Adrenal gland (tissue), 12 donors: ENCODE measurements around the gene PMP22. TPM values are rescaled to one million over a fixed set of nuclear protein-coding genes. Genes with fewer than 3 reads are reported as not detected.

Source experiments
- DNase-seq, 7 donors: peaks; one replicate each; pipeline ENCODE4 v3.0.0-alpha.2; 2019 to 2020
- H3K27ac ChIP-seq, 5 donors: fragments of 200-600 bp; sonication (generic) in 4 of 5; 1 replicate in 3 of 5; 2 replicates in 2 of 5; pipeline versions ENCODE4 v1.5.1 to v1.8.0; 2016 to 2020; ENCODE audit warnings: mild to moderate bottlenecking in 1 of 5
- H3K27me3 ChIP-seq: fragments of 200-600 bp; 2 replicates; pipeline ENCODE4 v1.8.0; 2021
- H3K36me3 ChIP-seq, 2 donors: fragments of 200-600 bp; replicated peaks in 1 of 2; 1 replicate in 1 of 2; 2 replicates in 1 of 2; pipeline versions ENCODE4 v1.5.1 to v1.8.0; 2018 to 2022
- H3K4me1 ChIP-seq, 2 donors: fragments of 200-600 bp; replicated peaks in 1 of 2; 1 replicate in 1 of 2; 2 replicates in 1 of 2; pipeline versions ENCODE4 v1.5.1 to v1.8.0; 2018 to 2021
- H3K4me3 ChIP-seq, 4 donors: fragments of 200-600 bp; sonication (generic) in 3 of 4; one replicate each; pipeline ENCODE4 v1.5.1; 2016 to 2018
- H3K9me3 ChIP-seq, 3 donors: fragments of 200-600 bp; sonication (generic) in 1 of 3; replicated peaks in 1 of 3; 1 replicate in 2 of 3; 2 replicates in 1 of 3; pipeline versions ENCODE4 v1.5.1 to v1.8.0; 2016 to 2021
- POLR2A ChIP-seq, 2 donors: fragments of 450-650 bp; IDR thresholded peaks; one replicate each; pipeline ENCODE4 v1.6.1; 2017; ENCODE audit warnings: antibody characterized with exemption in 2 of 2, mild to moderate bottlenecking in 2 of 2, moderate library complexity in 1 of 2
- WGBS, 4 donors: extraction: QIAGEN DNeasy Blood & Tissue Kit in 2 of 4; methylation state at CpG; one replicate each; pipeline versions ENCODE4 v1.1.5 to v1.1.7; 2013 to 2017; 5-methylcytosine and 5-hydroxymethylcytosine counted together
- intact Hi-C, 2 donors: fragments of 100-400 bp; cut with DNase I; formaldehyde crosslinking; loops; one replicate each; pipeline versions ENCODE4 v1.14.1 to v1.15.0; 2022 to 2023
- polyA plus RNA-seq, 3 donors: library from polyadenylated mRNA; stranded (reverse); fragments of 200-250 nt in 2 of 3; fragments of 350-450 nt in 1 of 3; fragmentation: Illumina TruSeq in 1 of 3; extraction: RNeasy Lipid Tissue Mini Kit (QIAGEN cat#74804) in 1 of 3; gene quantifications; one replicate each; pipeline ENCODE4 v1.2.3, GENCODE V29; 2013 to 2014
- total RNA-seq, 9 donors: library from RNA; depleted of rRNA in 4 of 9; stranded (reverse); fragments of >200 nt in 4 of 9; fragments of 120-200 nt in 1 of 9; fragmentation: NEBNext Ultra II Directional in 1 of 9; extraction: Animal tissue kit (Norgen Biotek cat#: 25700) in 1 of 9; gene quantifications; one replicate each; pipeline versions ENCODE4 v1.1.0 to v1.2.4, GENCODE V29; 2013 to 2023
- TF ChIP-seq, protein P1 (sequence below), 6 experiments: fragments of 450-650 bp in 4 of 6; fragments of 200-600 bp in 2 of 6; sonication (generic) in 1 of 6; IDR thresholded peaks; 1 replicate in 5 of 6; 2 replicates in 1 of 6; pipeline versions ENCODE4 v1.5.1 to v1.8.0; 2016 to 2021; ENCODE audit warnings: antibody characterized with exemption in 6 of 6, mild to moderate bottlenecking in 2 of 6, moderate library complexity in 1 of 6
- donor health status: healthy with polysubstance abuse.
- donor health status: Bipolar disorder and iron deficiency.
- donor health status: DM: yes; HTN: yes; CAD: no.
- donor health status: DM: no; HTN: no; CAD: no.
- donor health status: DM: no; HTN: no; CAD: no.
- donor health status: DM: yes; HTN: yes; CAD: no.

PMP22 gene
- total and polyA plus RNA-seq, 12 donors: 17.1 to 142 (median 71.4) TPM

DNA sequence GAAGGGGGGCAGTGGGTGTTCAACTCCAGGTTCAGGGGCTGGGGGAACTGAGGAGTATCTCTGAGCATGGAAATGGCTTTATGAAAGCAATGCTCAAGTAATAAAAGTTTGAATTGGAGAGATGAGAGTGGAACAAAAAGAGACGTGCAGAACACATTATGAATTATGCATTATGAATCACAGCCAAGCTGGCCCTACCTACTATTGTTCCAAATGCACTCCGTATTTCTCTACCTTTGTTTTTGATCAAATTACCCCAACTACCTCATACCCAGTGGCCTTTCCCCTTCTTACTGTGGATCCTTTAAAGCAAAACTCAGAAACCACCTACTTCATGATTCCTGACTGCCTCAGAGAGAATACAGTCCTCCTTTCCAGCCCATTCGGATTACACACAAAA is 38.1 kb upstream of the PMP22 start:
- TF ChIP-seq, protein P1, sequence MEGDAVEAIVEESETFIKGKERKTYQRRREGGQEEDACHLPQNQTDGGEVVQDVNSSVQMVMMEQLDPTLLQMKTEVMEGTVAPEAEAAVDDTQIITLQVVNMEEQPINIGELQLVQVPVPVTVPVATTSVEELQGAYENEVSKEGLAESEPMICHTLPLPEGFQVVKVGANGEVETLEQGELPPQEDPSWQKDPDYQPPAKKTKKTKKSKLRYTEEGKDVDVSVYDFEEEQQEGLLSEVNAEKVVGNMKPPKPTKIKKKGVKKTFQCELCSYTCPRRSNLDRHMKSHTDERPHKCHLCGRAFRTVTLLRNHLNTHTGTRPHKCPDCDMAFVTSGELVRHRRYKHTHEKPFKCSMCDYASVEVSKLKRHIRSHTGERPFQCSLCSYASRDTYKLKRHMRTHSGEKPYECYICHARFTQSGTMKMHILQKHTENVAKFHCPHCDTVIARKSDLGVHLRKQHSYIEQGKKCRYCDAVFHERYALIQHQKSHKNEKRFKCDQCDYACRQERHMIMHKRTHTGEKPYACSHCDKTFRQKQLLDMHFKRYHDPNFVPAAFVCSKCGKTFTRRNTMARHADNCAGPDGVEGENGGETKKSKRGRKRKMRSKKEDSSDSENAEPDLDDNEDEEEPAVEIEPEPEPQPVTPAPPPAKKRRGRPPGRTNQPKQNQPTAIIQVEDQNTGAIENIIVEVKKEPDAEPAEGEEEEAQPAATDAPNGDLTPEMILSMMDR (IDR thresholded peaks at IDR 0.05): no peak
- TF ChIP-seq POLR2A (IDR thresholded peaks at IDR 0.05): no peak
- Histone ChIP-seq H3K9me3 (no peaks in the 10 kb centered on the region), H3K27ac (no peak overlapping the region), H3K36me3 (no peaks in the 10 kb centered on the region), H3K27me3 (no peaks in the 10 kb centered on the region), H3K4me1 (no peaks in the 10 kb centered on the region), H3K4me3 (no peak overlapping the region)
- intact Hi-C loops: no loop called here
- WGBS, 4 donors: 12 to 49% (median 29%) methylated on average over 3 of the region's 3 CpGs
- no peak for DNase-seq

DNA sequence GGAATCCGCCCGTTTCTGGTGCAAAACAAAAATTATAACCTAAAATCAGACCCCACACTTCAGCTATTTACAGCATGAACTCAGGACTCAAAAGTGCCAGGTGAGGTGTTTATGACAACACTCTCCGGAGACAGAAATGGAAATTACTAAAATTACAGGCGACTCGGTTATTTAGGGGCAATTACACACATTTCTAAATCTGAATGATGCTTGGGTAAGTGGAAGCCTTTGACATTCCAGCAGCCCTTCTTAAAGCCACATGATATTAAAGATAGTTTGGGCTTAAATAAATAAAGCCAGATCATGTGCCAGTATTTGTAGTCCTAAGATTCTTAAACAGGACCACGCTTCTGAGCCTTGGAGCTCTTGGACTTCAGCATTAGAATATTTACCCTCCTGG is 36.7 kb upstream of the PMP22 start:
- DNase-seq: no peak
- no peaks in the 10 kb centered on the region for H3K4me1 ChIP-seq
- H3K9me3 ChIP-seq: no peaks in the 10 kb centered on the region
- intact Hi-C loops: no loop called here
- H3K36me3 ChIP-seq: no peaks in the 10 kb centered on the region
- WGBS, 4 donors: 85 to 91% (median 88%) methylated on average over 6 of the region's 6 CpGs
- TF ChIP-seq POLR2A (IDR thresholded peaks at IDR 0.05): no peak
- TF ChIP-seq, protein P1 (IDR thresholded peaks at IDR 0.05): no peak
- no peaks in the 10 kb centered on the region for H3K27me3 ChIP-seq
- H3K27ac ChIP-seq: no peak overlapping the region
- no peak overlapping the region for H3K4me3 ChIP-seq

DNA sequence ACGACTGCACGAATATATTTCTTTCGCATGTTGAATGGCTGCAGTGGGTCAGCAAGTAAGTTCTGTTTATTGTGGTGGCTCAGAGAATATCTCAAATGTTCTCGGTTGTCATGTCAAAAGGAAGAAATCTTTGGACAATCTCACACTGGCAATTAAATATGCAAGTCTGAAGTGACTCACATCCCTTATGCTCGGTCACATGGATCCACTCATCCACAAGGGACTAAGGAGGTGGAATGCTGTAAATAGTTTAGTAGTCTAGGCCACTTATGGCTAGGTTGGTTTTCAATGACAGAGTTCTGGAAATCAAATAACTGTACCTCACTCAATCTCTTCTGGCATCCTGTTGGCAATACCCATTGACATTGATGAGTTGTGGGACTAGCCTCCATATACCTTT is 33.0 kb upstream of the PMP22 start:
- no peak overlapping the region for H3K4me3 ChIP-seq
- H3K27ac ChIP-seq: no peak overlapping the region
- no peaks in the 10 kb centered on the region for H3K36me3 ChIP-seq
- H3K27me3 ChIP-seq: no peaks in the 10 kb centered on the region
- intact Hi-C loops: no loop called here
- no peak for DNase-seq
- no peaks in the 10 kb centered on the region for H3K9me3 ChIP-seq
- TF ChIP-seq POLR2A (IDR thresholded peaks at IDR 0.05): no peak
- TF ChIP-seq, protein P1 (IDR thresholded peaks at IDR 0.05): no peak
- no peaks in the 10 kb centered on the region for H3K4me1 ChIP-seq
- WGBS, 4 donors: 72 to 85% (median 78%) methylated on average over 5 of the region's 5 CpGs

DNA sequence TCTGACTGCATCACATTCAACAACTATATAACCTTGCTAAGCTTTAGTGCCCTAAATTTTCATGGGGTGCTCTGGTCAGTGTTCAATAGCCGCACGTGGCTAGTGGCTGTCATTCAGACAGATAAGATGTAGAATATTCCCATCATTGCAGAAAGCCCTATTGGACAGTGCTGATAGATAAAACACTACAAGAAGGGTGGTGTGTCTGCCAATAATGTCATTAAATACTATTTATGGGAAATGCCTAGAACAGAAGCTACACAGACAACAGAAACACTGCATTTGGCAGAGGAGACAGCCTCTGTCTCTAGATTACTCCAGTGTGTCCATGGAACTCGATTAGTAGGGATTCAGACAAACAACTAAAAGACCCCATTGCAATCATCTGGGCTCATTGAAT is 28.4 kb upstream of the PMP22 start:
- no peaks in the 10 kb centered on the region for H3K9me3 ChIP-seq
- H3K4me3 ChIP-seq: no peak overlapping the region
- no peaks in the 10 kb centered on the region for H3K4me1 ChIP-seq
- intact Hi-C loops: no loop called here
- H3K36me3 ChIP-seq: no peaks in the 10 kb centered on the region
- no peak for DNase-seq
- TF ChIP-seq POLR2A (IDR thresholded peaks at IDR 0.05): no peak
- TF ChIP-seq, protein P1 (IDR thresholded peaks at IDR 0.05): no peak
- WGBS, 4 donors: 61 to 83% (median 71%) methylated on average over 3 of the region's 3 CpGs
- H3K27me3 ChIP-seq: no peaks in the 10 kb centered on the region
- H3K27ac ChIP-seq: no peak overlapping the region
